SK-N-SH (cell line): ENCODE measurements around the gene ETV6. TPM values are rescaled to one million over a fixed set of nuclear protein-coding genes. Genes with fewer than 3 reads are reported as not detected.

Source experiments
- CTCF ChIA-PET: fragments of 300-600, 350-600 bp; formaldehyde crosslinking; extraction: SDS; loops from one replicate; lab custom pipeline; 2021; lab: Yijun Ruan, JAX
- POLR2A ChIA-PET: fragments of 350-600 bp; sonication (Branson Sonifier 250); formaldehyde crosslinking; extraction: SDS; loops from one replicate; lab custom pipeline; 2020; ENCODE audit warnings: antibody characterized with exemption, inconsistent platforms; lab: Yijun Ruan, JAX
- DNase-seq: peaks from one replicate; pipeline ENCODE4 v3.0.0; 2012
- H2AFZ ChIP-seq: fragments of 200-600 bp; sonication (generic); 2 replicates; pipeline ENCODE4 v1.8.1; 2016; ENCODE audit warnings: antibody characterized with exemption, mild to moderate bottlenecking, low read depth
- H3F3A ChIP-seq: fragments of 200-600 bp; sonication (generic); replicated peaks from 2 replicates; pipeline ENCODE3; 2016; ENCODE audit warnings: antibody characterized with exemption, mild to moderate bottlenecking; ENCODE audit not compliant: insufficient read depth
- H3K27ac ChIP-seq, 2 experiments: fragments of 200-500 bp in 1 of 2; fragments of 200-600 bp in 1 of 2; sonication (Bioruptor generic) in 1 of 2; sonication (generic), shearing (Covaris generic) in 1 of 2; 2 replicates each; pipeline versions ENCODE4 v1.5.1 to v1.6.1; 2014 to 2016; ENCODE audit warnings: low read depth in 2 of 2, inconsistent platforms in 1 of 2, low read length in 1 of 2, mild to moderate bottlenecking in 1 of 2, mixed read lengths in 1 of 2
- H3K27me3 ChIP-seq: fragments of 200-600 bp; sonication (generic), shearing (Covaris generic); 2 replicates; pipeline ENCODE4 v1.6.1; 2016; ENCODE audit warnings: mixed run types; ENCODE audit not compliant: insufficient read depth
- H3K36me3 ChIP-seq, 2 experiments: fragments of 200-500 bp in 1 of 2; fragments of 200-600 bp in 1 of 2; sonication (Bioruptor generic) in 1 of 2; sonication (generic) in 1 of 2; replicated peaks in 1 of 2; 2 replicates each; pipeline versions ENCODE3 to v1.5.1; 2014 to 2016; ENCODE audit warnings: low read length in 1 of 2, mild to moderate bottlenecking in 1 of 2; ENCODE audit not compliant: insufficient read depth in 2 of 2, control insufficient read depth in 1 of 2
- H3K4me1 ChIP-seq, 2 experiments: fragments of 200-500 bp in 1 of 2; fragments of 200-600 bp in 1 of 2; sonication (Bioruptor generic) in 1 of 2; sonication (generic), shearing (Covaris generic) in 1 of 2; 2 replicates each; pipeline versions ENCODE4 v1.5.1 to v1.6.1; 2014 to 2016; ENCODE audit warnings: low read depth in 1 of 2, low read length in 1 of 2, mixed run types in 1 of 2; ENCODE audit not compliant: insufficient read depth in 2 of 2, control insufficient read depth in 1 of 2
- H3K4me2 ChIP-seq: fragments of 200-600 bp; sonication (generic), shearing (Covaris generic); 2 replicates; pipeline ENCODE4 v1.6.1; 2017; ENCODE audit warnings: mixed run types
- H3K4me3 ChIP-seq, 2 experiments: fragments of 200-500 bp in 1 of 2; fragments of 200-600 bp in 1 of 2; sonication (Bioruptor generic) in 1 of 2; sonication (generic), shearing (Covaris generic) in 1 of 2; 2 replicates each; pipeline versions ENCODE4 v1.5.1 to v1.8.1; 2014 to 2016; ENCODE audit warnings: low read depth in 2 of 2, inconsistent platforms in 1 of 2, low read length in 1 of 2, mild to moderate bottlenecking in 1 of 2, mixed read lengths in 1 of 2, moderate library complexity in 1 of 2
- H3K79me2 ChIP-seq: fragments of 200-600 bp; sonication (generic); 2 replicates; pipeline ENCODE4 v1.8.1; 2017; ENCODE audit warnings: mild to moderate bottlenecking; ENCODE audit not compliant: insufficient read depth
- H3K9ac ChIP-seq: fragments of 200-600 bp; sonication (generic); 2 replicates; pipeline ENCODE4 v1.6.1; 2017; ENCODE audit warnings: mixed run types
- H3K9me2 ChIP-seq: fragments of 200-600 bp; sonication (generic); 2 replicates; pipeline ENCODE4 v1.6.1; 2017; ENCODE audit warnings: mixed run types
- H3K9me3 ChIP-seq: fragments of 200-600 bp; sonication (generic); 2 replicates; pipeline ENCODE4 v1.6.1; 2017; ENCODE audit warnings: mixed run types, mild to moderate bottlenecking, moderate library complexity
- H4K20me1 ChIP-seq: fragments of 200-600 bp; sonication (generic); 2 replicates; pipeline ENCODE4 v1.6.1; 2017; ENCODE audit warnings: mild to moderate bottlenecking, mixed run types; ENCODE audit not compliant: insufficient read depth
- CTCF ChIP-seq: fragments of 200-600 bp; sonication (generic); IDR thresholded peaks from 2 replicates; pipeline ENCODE4 v1.6.1; 2017; ENCODE audit warnings: antibody characterized with exemption, mild to moderate bottlenecking, moderate library complexity
- EP300 ChIP-seq, 2 experiments: IDR thresholded peaks; 2 replicates each; pipeline versions ENCODE4 v1.4.0 to v1.6.1; 2012; ENCODE audit warnings: borderline replicate concordance in 1 of 2, low read depth in 1 of 2, low read length in 1 of 2
- EZH2phosphoT487 ChIP-seq: fragments of 200-600 bp; sonication (generic); IDR thresholded peaks from 2 replicates; pipeline ENCODE4 v1.6.1; 2017; ENCODE audit warnings: low read depth, mixed run types, mild to moderate bottlenecking, antibody characterized with exemption, moderate library complexity, borderline replicate concordance
- FOSL2 ChIP-seq: IDR thresholded peaks from 2 replicates; pipeline ENCODE4 v1.4.0; 2012; ENCODE audit warnings: low read depth, mild to moderate bottlenecking, moderate library complexity, borderline replicate concordance
- FOXJ3 ChIP-seq: sonication (generic); formaldehyde crosslinking; IDR thresholded peaks from 2 replicates; pipeline ENCODE4 v1.5.1; 2020; ENCODE audit warnings: mild to moderate bottlenecking, missing genetic modification reagents
- FOXM1 ChIP-seq: IDR thresholded peaks from 2 replicates; pipeline ENCODE4 v1.4.0; 2012; ENCODE audit warnings: low read depth, mild to moderate bottlenecking
- GATA2 ChIP-seq: sonication (generic); formaldehyde crosslinking; IDR thresholded peaks from 2 replicates; pipeline ENCODE4 v1.5.0; 2020; ENCODE audit warnings: mild to moderate bottlenecking, missing genetic modification reagents
- NRF1 ChIP-seq: IDR thresholded peaks from 2 replicates; pipeline ENCODE4 v1.6.1; 2012; ENCODE audit warnings: low read depth, mild to moderate bottlenecking, low read length
- PBX3 ChIP-seq: IDR thresholded peaks from 2 replicates; pipeline ENCODE4; 2012
- POLR2AphosphoS5 ChIP-seq: IDR thresholded peaks from 2 replicates; pipeline ENCODE4 v1.6.1; 2012; ENCODE audit warnings: low read depth, low read length
- RAD21 ChIP-seq: IDR thresholded peaks from 2 replicates; pipeline ENCODE4 v1.6.1; 2012; ENCODE audit warnings: mild to moderate bottlenecking, low read length
- RCOR1 ChIP-seq: fragments of 150-350 bp; IDR thresholded peaks from 2 replicates; pipeline ENCODE4 v1.6.1; 2017; ENCODE audit warnings: antibody characterized with exemption, low read length
- SIN3A ChIP-seq: IDR thresholded peaks from 2 replicates; pipeline ENCODE4 v1.6.1; 2012; ENCODE audit warnings: low read depth, mild to moderate bottlenecking, low read length, moderate library complexity, borderline replicate concordance
- SMC3 ChIP-seq: IDR thresholded peaks from 2 replicates; pipeline ENCODE4 v1.6.1; 2012; ENCODE audit warnings: low read depth, low read length, improper control_type of control experiment
- TCF12 ChIP-seq: IDR thresholded peaks from 2 replicates; pipeline ENCODE4 v1.4.0; 2012
- TEAD4 ChIP-seq: IDR thresholded peaks from 2 replicates; pipeline ENCODE4 v1.4.0; 2012; ENCODE audit warnings: mild to moderate bottlenecking, borderline replicate concordance; ENCODE audit not compliant: insufficient read depth
- USF1 ChIP-seq: IDR thresholded peaks from 2 replicates; pipeline ENCODE4 v1.4.0; 2012; ENCODE audit warnings: low read depth, borderline replicate concordance
- WGBS: methylation state at CpG from one replicate; pipeline ENCODE4 v1.1.6; 2017; ENCODE audit warnings: low lambda C conversion rate; 5-methylcytosine and 5-hydroxymethylcytosine counted together
- polyA plus RNA-seq, 3 experiments: library from polyadenylated mRNA; depleted of rRNA; stranded (reverse); fragments of >200 nt; gene quantifications; 2 replicates each; pipeline ENCODE4 v1.2.3, GENCODE V29; 2012
- TF ChIP-seq, protein P1 (sequence below): fragments of 150-350 bp; IDR thresholded peaks from 2 replicates; pipeline ENCODE4 v1.6.1; 2017; ENCODE audit warnings: antibody characterized with exemption, low read length, low read depth, borderline replicate concordance
- TF ChIP-seq, protein P2 (sequence below): IDR thresholded peaks from 2 replicates; pipeline ENCODE4 v1.4.0; 2012; ENCODE audit warnings: low read depth, borderline replicate concordance

Gene ETV6
- polyA plus RNA-seq, 1 of the 3 experiments (the other 2 are of a cell fraction): 4.0 TPM

DNA sequence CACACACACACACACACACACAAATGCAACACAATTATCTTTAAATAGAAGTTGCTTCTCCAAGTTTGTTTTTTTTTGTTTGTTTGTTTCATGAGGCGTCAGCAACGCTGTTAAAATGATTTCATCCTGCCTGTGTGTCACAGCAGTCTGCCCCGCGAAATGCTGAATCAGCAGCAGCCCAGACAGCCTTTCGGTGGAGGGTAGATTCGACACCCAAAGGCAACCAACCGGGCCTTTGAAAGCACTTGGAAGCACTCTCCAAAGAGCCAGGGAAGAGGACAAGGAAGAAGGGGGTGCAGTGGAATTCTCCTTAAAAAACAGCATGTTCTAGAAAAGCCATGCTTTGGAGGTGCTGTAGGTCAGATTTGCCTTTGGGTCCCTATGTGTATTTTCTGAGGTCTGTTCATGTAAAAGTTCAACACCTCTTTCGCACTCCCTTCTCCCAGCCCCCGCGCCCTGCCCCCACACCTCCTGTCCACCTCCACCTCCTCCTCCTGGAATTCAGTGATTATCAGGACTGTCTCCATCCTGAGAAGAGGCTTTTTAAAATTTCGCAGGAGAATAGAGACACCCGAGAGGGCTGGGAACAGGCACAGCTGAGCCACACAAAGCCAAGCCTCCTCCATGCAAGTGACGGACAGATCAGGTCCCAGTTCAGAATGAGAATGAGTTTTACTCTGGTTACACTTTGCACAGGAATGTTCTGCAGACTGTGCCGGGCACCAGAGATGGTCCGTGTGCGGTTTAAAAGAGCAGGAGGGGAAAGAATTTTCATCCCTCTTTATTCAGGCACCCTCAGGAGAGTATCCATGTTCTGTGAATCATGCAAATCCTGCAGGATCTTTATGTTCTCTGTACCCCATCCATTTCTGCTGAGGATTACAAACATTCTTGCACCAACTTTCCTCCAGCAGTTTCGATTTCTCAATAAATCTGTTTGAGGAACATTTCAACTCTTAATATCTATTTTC is 177.9 kb downstream of the ETV6 start:
- Histone ChIP-seq H3K27ac (no peak overlapping the region), H3K79me2 (peaks cover 25% of the 10 kb centered on the region; the same call in 1 of the 2 replicates), H3F3A (peaks cover 17% of the 10 kb centered on the region), H3K36me3 (peaks cover 4 to 8% of the 10 kb centered on the region in 2 experiments), H3K4me2 (no peak overlapping the region), H2AFZ (no peak overlapping the region), H4K20me1 (no peaks in the 10 kb centered on the region), H3K4me3 (no peak overlapping the region), H3K4me1 (peaks cover 8 to 27% of the 10 kb centered on the region in 2 experiments; a peak in 3 of 4 replicates), H3K9ac (no peak overlapping the region), H3K9me3 (no peaks in the 10 kb centered on the region), H3K9me2 (no peaks in the 10 kb centered on the region), H3K27me3 (no peaks in the 10 kb centered on the region)
- TF ChIP-seq EZH2phosphoT487 (no peak), POLR2AphosphoS5 (no peak), TEAD4 (no peak), RAD21 (no peak), GATA2 (no peak), CTCF (no peak), RCOR1 (no peak)
- WGBS: 95% methylated on average over 17 of the region's 17 CpGs
- ChIA-PET CTCF (no interaction called here), POLR2A (no interaction called here)
- DNase-seq: no peak

DNA sequence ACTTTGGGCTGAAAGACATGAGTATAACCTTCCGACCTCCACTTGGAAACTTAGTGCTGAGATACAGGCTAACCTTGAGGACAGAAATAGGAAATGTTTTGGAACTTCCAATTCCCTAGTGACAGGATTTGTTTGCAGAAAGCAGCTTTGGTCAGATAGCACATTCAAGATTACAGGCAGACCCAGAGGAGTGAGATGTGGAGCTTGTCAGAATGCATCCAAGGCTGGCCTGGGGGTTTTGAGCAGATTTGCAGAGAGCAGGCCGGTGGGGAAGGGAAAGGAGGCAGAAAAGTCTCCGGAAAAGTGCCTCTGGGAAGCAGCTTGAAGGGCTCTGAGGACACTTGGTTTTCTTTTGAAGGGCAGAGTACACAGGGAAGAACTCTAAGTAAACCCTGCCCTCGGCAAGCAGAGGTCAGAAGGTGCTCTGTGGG is 180.3 kb downstream of the ETV6 start:
- Histone ChIP-seq H3K27me3 (no peaks in the 10 kb centered on the region), H2AFZ (no peak overlapping the region), H4K20me1 (no peaks in the 10 kb centered on the region), H3K9me2 (no peaks in the 10 kb centered on the region), H3K79me2 (peaks cover 18% of the 10 kb centered on the region; the same call in 1 of the 2 replicates), H3K9me3 (no peaks in the 10 kb centered on the region), H3F3A (peaks cover 5% of the 10 kb centered on the region), H3K36me3 (peaks cover 4 to 11% of the 10 kb centered on the region in 2 experiments), H3K27ac (no peak overlapping the region), H3K4me3 (no peak overlapping the region), H3K4me2 (no peak overlapping the region), H3K9ac (no peak overlapping the region), H3K4me1 (peaks cover 8 to 14% of the 10 kb centered on the region in 2 experiments; a peak in 2 of 4 replicates)
- WGBS: 96% methylated on average over 4 of the region's 4 CpGs
- ChIA-PET POLR2A (no interaction called here), CTCF (interaction anchor here (1.4 to 1.9 kb wide), 3 partner anchors 17 to 203 kb away, joined by 4 to 6 read pairs (median 4); no protein-coding TSS in a partner anchor)
- DNase-seq: no peak
- TF ChIP-seq POLR2AphosphoS5 (no peak), SIN3A (no peak), PBX3 (no peak), TCF12 (no peak), EP300 (IDR thresholded peaks at IDR 0.05; ENCODE audit: borderline replicate concordance in 1 of 2, low read depth in 1 of 2, low read length in 1 of 2) (no peak), USF1 (no peak), RCOR1 (no peak), SMC3 (no peak), FOXJ3 (no peak), FOSL2 (no peak), FOXM1 (no peak), GATA2 (no peak), NRF1 (no peak)
- TF ChIP-seq, protein P1, sequence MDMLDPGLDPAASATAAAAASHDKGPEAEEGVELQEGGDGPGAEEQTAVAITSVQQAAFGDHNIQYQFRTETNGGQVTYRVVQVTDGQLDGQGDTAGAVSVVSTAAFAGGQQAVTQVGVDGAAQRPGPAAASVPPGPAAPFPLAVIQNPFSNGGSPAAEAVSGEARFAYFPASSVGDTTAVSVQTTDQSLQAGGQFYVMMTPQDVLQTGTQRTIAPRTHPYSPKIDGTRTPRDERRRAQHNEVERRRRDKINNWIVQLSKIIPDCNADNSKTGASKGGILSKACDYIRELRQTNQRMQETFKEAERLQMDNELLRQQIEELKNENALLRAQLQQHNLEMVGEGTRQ: no peak
- TF ChIP-seq, protein P2, sequence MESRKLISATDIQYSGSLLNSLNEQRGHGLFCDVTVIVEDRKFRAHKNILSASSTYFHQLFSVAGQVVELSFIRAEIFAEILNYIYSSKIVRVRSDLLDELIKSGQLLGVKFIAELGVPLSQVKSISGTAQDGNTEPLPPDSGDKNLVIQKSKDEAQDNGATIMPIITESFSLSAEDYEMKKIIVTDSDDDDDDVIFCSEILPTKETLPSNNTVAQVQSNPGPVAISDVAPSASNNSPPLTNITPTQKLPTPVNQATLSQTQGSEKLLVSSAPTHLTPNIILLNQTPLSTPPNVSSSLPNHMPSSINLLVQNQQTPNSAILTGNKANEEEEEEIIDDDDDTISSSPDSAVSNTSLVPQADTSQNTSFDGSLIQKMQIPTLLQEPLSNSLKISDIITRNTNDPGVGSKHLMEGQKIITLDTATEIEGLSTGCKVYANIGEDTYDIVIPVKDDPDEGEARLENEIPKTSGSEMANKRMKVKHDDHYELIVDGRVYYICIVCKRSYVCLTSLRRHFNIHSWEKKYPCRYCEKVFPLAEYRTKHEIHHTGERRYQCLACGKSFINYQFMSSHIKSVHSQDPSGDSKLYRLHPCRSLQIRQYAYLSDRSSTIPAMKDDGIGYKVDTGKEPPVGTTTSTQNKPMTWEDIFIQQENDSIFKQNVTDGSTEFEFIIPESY: no peak
